Activated CD4-positive, alpha-beta T cell treated with anti-CD3 and anti-CD28 coated beads, Interleukin-2, amount 50 U/mL, for 1 hour (primary cell): ENCODE results near the gene UGDH.
"Not testable (repeated sequence)": the region's sequence is repeated elsewhere in the genome, so short reads cannot be mapped to it uniquely, and the experiment has no call there.

ENCODE experiments used
- DNase-seq: peaks from one replicate; pipeline ENCODE4 v3.0.0-alpha.2; 2020

UGDH gene

DNA sequence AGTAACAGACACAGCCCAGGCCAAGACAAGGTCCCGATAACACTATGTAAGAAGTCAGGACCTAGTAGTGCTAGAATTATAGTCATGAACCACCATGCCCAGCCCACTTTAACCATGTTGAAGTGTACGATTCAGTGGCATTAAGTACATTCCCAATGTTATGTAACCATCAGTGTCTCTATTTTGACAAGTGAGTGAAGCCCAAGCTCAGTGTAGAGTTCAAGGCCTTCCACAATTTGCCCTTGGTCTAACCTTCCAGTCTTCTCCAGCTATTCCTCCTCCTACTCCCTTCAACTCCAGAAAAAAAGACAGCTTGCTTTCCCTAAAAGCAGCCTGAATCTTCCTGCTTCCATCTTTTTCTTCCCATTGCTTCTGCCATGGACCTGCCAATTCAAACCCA is 36.9 kb downstream of the UGDH start:
- no peak for DNase-seq

DNA sequence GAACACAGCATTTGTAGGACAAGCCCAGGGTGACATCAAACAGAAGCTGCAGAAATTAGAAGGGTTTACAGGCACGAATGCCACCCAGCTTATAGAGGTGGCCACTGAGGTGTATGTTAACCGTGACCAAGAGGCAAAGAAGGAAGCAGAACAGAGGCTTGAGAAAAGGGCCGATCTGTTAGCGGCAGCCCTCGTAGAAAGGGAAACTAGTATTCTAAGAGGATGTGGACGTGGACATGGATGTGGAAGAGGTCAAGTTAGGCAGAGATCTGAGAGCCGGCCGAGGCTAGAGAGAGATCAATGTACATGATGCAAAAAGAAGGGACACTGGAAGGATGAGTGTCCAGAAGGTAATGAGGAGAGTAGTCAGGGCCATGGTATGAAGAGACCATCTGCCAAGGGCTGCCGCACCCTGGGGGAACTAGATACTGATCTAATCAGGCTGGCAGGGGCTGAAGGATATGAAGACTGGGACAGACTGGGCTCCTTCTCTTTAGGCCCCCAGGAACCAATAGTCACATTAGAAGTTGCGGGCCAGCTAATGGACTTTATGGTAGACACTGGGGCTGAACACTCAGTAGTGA is 40.9 kb downstream of the UGDH start:
- no peak for DNase-seq

DNA sequence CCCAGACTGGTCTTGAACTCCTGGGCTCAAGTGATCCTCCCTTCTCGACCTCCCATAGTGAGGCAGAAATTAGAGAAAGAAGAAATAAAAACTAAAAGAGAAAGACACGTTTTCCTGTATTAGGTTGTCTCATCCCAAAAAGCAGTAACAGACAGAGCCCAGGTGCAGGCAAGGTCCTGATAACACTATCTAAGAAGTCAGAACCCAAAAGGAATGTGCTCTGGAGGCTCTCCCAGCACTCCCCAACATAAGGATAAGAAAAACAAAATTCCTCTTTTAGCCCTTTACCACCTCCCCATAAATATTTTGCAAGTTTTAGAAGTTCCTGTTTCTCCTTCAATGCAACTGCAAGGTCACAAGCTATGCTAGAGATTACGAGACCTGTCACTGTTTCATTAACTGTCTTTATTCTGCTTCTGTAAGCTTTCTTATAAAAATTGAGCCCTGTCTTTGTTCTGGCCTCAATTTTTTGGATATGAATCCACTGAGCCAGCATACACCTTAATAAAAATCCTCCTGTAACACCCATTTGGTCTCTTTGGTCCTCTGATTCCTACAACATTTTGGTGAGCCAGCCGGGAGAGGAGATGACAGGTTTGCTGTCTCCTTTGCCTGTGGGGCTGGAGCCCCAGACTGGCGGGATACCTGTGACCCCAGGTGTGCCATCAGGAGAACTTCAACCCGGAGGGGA is 42.5 kb downstream of the UGDH start:
- DNase-seq = no peak

DNA sequence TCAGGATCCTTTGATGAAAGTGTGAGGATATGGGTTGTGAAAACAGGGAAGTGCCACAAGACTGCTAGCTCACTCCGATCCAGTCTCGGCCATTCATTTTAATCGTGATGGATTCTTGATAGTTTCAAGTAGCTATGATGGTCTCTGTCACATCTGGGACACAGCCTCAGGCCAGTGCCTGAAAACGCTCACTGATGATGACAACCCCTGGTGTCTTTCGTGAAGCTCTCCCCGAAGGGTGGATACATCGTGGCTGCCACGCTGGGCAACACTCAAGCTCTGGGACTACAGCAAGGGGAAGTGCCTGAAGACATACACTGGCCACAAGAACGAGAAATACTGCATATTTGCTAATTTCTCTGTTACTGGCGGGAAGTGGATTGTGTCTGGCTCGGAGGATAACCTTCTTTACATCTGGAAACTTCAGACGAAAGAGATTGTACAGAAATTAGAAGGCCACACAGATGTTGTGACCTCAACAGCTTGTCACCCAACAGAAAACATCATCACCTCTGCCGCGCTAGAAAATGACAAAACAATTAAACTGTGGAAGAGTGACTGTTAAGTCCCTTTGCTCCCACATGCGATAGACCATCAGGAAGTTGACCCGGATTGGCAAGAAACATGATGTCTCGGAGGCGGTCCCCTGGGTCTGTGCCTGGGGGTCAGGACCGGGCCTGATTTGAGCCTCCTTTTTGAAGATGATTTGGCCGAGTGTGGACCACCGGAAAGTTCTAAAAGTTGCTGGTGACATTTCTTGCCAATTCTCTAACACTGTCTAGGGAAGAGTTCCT is 46.1 kb downstream of the UGDH start:
- DNase-seq = no peak

DNA sequence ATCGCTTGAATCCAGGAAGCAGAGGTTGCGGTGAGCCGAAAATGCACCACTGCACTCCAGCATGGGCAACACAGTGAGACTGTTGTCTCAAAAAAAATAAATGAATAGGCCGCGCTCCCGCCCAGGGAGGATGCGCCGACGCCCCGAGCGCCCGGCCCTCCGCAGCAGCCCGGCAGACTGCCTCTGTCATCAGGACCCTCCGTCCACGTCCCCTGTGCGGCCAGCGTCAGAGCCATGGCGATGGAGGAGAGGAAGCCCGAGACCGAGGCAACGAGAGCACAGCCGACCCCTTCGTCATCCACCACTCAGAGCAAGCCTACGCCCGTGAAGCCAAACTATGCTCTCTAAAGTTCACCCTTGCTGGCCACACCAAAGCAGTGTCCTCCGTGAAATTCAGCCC is 47.0 kb downstream of the UGDH start:
- no peak for DNase-seq

DNA sequence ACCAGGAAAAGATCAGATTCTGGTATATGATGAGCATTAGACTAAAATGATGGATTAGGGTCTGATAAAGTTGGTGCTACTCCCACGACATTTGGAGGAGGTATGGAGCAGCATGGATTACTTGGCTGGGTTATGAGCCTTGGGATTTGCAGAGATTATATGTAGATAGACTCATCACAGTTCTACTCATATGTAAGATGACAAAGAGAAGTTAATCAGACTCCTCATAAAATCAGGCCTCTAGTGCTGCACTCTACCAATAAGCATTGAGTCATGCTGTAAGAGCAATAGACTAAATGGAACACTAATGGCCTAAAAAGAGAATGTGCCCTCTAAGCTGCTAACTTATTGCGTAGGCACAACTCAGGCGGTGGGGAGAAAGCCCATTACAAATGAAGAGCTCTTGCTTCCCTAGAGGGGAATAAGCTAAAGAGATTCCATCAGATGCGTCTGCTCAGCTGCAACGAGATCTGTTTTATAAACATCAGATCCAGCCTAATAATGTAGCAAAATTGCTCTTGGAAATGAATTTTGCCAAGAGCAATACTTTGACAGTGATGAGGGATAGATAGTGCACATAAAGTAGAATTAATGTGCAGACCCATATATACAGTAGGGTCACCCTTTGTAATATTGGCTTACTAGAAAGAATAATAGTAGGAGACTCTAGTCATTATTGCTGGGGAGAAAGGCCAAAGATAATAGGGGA is 50.9 kb downstream of the UGDH start:
- DNase-seq = no peak

DNA sequence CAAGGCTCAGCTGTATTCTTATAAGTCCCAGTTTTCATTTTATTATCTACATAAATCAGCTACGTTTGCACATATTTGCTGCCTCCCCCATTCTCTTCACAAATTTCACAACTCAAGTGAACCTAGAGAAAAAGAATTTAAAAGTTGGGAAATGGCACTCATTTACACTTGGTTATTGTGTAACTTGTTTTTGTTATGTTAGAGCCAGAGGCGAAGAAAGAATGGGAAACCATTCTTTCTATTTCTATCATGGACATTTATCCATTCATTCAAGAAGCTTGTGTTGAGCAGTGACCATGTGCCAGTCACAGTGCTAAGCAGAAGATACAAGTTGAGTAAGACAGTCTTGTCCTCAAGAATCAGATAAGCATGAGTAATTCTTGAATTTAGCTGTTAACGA is 54.8 kb downstream of the UGDH start:
- DNase-seq = no peak

DNA sequence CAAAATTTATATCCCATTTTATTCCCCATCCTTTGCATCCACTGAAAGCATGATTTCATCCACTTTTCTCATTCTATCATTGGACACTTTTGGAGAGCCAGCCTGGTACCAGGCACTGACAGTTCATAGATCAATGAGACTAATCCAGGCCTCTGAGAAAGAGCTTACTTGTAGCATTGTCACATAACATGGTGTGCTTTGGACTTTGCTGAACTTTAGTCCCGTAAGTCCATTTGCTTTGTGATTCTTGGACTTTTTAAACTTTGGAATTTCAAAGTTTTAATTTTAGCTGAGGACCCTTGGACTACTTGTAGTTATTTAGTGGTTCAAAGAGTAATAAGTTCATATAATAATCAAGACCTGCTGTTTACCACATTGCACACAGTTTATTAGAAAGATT is 56.8 kb downstream of the UGDH start:
- no peak for DNase-seq

DNA sequence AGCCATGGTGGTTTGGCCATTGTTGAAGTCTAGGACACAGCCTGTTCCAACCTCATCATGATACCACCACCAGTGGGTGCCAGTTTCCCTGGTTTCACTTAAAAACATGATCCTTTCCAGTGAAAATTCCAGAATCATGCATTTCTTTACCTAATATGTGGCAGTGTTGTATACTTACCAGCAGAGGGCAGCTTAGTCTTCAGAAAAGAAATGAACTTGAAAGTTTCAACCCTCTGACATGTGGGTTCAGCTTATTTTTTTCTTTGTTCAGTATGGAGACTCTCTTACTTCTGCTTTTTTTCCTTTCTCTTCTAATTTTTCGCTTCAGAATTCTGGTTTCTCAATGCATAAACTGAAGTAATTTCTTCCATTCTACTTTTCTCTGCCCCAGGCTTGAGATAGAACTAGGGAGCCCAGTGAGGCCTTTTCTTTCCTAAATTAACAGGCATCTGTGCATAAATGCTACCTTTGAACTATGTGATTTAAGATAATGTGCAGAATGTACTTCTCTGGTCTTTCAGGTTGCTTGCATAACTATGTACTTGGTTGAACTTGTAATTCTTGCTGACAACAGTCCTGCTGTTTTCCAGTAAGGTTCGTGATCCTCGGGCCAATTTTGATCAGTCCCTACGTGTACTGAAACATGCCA is 57.7 kb downstream of the UGDH start:
- no peak for DNase-seq

DNA sequence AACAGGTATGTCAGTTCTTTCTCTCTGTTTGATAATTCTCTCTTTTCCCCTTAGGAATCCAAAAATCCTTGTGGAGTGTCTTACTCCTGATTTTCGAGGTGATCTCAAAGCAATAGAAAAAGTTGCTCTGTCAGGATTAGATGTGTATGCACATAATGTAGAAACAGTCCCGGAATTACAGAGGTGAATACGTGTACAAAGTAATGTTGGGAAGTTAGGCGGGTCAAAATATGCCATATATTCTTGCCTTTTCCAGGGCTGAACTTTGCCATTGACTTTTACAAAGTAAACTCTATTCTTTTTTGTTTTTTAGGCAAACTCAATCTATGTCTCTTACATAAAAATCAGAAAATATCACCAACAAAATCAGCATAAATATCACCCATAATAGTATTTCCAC is 59.8 kb downstream of the UGDH start:
- DNase-seq = no peak

DNA sequence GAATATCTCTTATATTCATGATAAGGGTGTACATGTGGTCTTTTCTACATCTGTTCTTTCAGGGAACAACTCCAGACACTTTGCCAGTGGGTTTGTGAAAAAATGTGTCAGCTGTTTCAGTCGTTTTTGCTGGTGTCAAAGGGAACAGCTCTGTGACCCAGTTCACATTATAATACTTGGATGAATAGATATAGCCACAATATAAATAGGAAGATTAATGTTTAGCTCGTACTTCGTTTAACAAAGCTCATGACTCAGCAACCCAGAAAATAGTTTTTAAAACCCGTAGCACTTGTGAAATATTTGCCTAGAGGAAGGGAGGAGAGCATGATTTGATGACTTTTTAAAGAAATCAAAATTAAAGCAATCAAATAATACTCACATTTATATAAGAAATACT is 60.5 kb downstream of the UGDH start:
- no peak for DNase-seq

DNA sequence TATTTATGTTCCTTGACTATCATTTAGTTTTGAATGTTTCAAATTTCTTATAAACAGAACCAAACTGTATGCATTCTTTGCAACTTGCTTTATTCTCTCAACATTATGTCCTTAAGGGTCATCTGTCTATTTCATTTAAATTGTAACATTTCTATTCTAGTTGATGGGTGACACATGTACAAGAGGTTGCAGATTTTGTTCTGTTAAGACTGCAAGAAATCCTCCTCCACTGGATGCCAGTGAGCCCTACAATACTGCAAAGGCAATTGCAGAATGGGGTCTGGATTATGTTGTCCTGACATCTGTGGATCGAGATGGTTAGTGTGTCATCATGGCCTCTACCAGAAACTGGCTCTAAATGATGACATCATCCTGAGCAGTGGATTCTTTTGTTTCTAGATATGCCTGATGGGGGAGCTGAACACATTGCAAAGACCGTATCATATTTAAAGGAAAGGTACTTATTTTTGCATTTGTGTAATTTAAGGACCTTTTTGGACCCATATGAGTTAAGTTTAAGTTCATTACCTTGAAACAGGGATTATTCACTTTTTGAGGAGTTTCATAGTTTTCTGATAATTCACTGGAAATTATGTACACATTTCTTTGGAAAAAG is 62.2 kb downstream of the UGDH start:
- no peak for DNase-seq

DNA sequence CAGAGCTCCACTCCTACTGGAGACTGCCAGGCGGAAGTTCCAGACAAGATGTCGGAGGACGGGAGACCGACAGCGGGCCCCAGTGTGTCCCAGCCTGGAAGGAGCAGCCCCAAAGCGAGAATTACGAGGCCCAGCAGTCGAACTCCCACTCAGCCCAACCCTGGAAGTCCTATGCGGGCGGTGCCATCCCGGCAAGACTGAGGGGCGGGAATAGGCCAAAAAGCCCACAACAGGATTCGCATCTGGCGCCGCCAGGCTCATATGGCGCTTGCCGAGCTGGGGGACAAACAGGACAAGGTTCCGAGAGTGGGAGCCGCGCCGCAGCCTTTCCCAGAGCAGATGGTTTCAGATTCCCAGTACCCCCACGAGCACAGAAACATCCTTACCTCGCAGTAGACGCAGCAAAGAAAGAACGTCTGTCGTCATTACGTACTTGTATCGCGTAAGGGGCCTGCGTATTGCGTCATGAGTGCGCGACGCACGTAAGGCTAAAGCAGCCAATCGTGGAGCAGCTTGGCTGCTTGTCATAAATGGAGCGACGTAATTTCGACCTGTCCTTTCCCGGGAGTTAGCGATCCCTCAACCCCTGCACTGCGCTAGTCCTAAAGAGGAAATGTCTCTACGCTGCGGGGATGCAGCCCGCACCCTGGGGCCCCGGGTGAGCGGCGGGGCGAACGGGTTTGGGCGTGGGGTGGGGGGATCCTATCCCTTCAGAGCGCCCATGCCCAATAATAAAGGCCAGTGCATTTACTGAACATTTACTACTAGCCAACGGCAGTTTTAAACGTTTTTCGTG is 68.5 kb downstream of the UGDH start, which contains the start of the genes LIAS and RPL9:
Gene LIAS, plus strand, starts transcription at position 552 of the 796 bp plus-strand sequence. Its CDS starts 62 bp downstream, at position 614.
Gene RPL9, minus strand, starts transcription at position 418 of the 796 bp plus-strand sequence. CDS start 483 bp downstream, outside the sequence.
- peak; percentile 92 for DNase-seq

DNA sequence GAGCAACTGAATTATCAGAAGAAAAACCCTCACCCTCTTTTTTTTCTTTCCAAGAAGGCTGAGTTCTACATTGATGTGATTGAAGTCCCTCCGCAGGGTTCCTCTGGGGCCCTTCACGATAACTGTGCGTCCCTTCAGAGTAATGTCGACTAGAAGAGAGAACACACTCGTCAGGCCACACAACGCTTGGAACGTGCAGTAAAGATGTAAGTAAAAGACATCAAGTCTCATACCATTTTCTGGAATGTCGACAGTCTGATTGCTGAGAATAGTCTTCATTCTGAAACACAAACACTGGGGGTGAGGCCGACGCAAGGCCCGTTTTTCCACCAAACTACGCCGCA is 69.1 kb downstream of the UGDH start:
- not testable (repeated sequence) for DNase-seq

DNA sequence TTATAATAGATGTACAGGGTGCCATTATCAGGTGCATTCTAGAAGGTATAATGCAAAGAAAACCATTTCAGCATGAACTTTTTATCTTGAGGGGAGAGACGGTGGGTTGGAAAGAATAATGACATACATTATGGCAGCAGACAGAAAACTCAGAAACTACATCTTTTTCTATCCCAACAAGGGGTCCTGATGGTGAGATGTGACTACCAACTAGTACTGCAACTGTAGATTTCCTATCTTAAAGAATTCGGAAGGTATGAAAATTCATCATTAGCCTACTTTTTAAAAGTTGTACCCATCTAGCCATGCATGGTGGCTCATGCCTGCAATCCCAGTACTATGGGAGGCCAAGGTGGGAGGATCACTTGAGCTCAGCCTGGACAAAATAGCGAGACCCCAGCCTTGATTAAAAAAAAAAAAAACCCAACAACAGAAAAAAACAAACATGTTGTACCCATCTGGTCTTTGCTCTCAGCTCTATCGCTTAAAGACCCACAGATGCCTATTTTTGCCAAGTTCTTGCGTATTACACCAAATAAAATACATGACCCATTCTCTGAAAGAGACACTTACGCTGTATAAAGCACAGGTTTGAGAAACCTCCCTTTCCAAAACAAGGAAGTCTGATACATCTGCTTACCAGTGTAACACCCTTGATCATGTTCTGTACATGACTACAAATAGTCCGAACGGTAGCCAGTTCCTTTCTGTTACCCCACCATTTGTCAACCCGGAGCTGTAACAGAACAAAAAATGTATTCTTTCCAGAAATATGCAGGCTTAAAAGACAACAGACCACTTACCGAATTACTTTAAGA is 70.1 kb downstream of the UGDH start:
- DNase-seq = no peak

DNA sequence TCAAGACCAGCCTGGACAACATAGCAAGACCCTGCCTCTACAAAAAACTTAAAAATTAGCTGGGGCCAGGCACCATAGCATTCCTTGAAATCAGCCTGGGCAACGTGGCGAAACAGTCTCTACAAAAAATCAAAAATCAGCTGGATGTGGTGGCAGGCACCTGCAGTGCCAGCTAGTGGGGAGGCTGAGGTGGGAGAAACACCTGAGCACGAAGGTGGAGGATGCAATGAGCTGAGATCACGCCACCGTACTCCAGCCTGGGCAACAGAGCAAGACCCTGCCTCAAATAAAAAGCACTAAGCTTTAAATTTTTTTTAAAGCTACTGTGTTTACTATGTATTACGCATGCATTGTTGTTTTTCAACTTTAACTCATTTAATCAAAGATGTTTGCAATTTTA is 71.8 kb downstream of the UGDH start:
- no peak for DNase-seq

DNA sequence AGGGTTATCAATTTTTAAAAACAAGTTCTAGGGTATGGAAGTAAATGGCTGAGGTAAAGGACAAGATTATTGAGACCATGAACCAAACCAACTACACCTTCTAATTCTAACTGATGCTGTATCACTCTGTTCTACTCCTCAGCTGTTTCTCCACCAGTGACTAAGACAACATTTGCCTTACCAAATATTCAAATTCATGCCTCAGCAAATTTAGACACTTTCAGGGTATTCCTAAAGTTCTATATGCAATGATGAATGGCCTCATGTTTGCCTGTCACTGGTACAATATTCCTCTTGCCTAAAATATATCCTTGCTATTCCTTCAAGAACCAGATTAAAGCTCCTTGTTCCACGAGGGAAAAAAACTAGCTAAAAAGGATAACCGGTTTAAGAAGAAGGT is 73.5 kb downstream of the UGDH start:
- no peak for DNase-seq

DNA sequence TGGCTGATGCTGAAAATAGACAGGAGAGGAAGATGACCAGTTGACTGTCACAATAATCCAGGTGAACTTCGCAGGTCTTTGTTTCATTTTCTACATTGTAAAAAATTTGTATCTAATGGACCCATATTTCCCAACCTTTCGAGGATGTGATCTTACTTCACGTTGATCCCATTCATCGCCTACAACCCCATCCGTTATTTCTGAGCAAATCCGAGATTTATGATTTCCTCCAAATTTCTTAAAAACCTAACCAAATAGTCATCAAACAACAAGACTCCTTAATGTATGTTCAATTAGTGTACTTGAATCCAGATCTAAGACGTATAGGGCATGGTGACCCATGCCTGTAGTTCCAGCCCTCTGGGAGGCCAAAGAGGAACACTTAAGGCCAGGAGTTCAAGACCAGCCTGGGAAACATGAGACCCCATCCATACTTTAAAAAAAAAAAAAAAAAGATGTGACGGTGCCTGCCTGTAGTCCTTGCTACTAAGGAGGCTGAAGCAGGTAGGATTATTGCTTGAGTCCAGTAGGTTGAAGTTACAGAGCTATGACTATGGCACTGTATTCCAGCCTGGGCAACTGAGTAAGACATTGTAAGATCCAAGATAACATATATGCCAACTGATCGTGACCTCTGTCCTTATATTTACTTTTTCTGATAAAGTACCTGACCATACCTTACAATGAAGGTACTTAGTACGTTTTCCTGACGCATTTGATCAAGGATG is 74.2 kb downstream of the UGDH start:
- no peak for DNase-seq

DNA sequence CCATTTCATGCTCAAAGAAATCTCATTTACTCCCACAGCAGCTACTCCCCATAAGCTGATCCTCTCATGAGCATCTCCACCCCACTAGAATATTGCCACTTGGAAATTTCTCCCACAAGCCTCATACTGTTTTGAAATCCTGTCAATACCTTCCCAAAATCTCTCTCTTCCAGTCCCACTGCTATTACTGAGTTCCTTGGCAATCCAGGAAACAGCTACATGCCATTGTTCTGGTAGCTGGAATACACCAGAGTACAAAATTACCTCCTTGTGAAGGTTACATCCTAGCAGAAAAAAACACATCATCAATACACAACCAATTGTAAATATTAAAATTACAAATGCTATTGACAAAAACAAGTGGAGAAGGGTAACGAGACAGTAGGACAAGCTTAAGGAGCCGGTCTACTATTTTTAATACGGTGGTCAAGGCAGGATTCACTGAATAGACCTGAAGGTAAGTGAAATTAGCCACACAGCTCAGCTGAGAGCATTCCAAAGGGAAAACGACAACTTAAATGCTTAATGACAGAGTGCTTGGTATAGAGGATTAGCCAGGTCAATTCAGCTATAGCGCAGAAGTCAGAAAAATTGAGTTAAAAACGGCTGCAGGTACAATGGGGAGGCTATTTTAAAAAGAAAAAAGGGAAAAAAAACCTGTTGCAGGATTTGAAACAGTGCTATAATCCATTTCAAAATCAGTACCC is 74.9 kb downstream of the UGDH start:
- no peak for DNase-seq
